H9 (cell line): Measurements from ENCODE around the gene SRSF4. TPM values are rescaled to one million over a fixed set of nuclear protein-coding genes. Genes with fewer than 3 reads are reported as not detected.
A peak's percentile ranks its signal among the peaks of the same experiment; 100 is the strongest.

Source experiments
- DNase-seq: peaks from one replicate; pipeline ENCODE4 v3.0.0-alpha.2; 2017
- H2AFZ ChIP-seq: one replicate; pipeline ENCODE4 v1.6.1; 2013; ENCODE audit warnings: mild to moderate bottlenecking, low read length, control low read depth, moderate library complexity
- H2AK5ac ChIP-seq: 2 replicates; pipeline ENCODE4 v1.6.1; 2013; ENCODE audit warnings: low read length, control low read depth, mixed read lengths; ENCODE audit not compliant: insufficient read length
- H2BK120ac ChIP-seq: one replicate; pipeline ENCODE4 v1.6.1; 2013; ENCODE audit warnings: low read depth, mild to moderate bottlenecking, low read length, control low read depth, inconsistent platforms; ENCODE audit not compliant: poor library complexity, severe bottlenecking
- H2BK12ac ChIP-seq: 2 replicates; pipeline ENCODE4 v1.6.1; 2013; ENCODE audit warnings: low read length, control low read depth, mixed read lengths, low read depth; ENCODE audit not compliant: insufficient read length
- H2BK15ac ChIP-seq: 2 replicates; pipeline ENCODE4 v1.6.1; 2013; ENCODE audit warnings: low read depth, low read length, control low read depth
- H2BK20ac ChIP-seq: one replicate; pipeline ENCODE4 v1.6.1; 2013; ENCODE audit warnings: low read depth, mild to moderate bottlenecking, low read length, control low read depth, inconsistent platforms; ENCODE audit not compliant: poor library complexity, severe bottlenecking
- H2BK5ac ChIP-seq: 2 replicates; pipeline ENCODE4 v1.6.1; 2013; ENCODE audit warnings: low read length, control low read depth, mixed read lengths; ENCODE audit not compliant: insufficient read length
- H3K14ac ChIP-seq: 2 replicates; pipeline ENCODE4 v1.6.1; 2013; ENCODE audit warnings: low read length, control low read depth; ENCODE audit not compliant: insufficient read depth
- H3K18ac ChIP-seq: 2 replicates; pipeline ENCODE4 v1.6.1; 2013; ENCODE audit warnings: low read depth, mild to moderate bottlenecking, mixed read lengths, low read length, control low read depth; ENCODE audit not compliant: insufficient read length
- H3K23ac ChIP-seq: 2 replicates; pipeline ENCODE4 v1.6.1; 2013; ENCODE audit warnings: low read length, control low read depth, mixed read lengths, low read depth; ENCODE audit not compliant: insufficient read length
- H3K23me2 ChIP-seq: 2 replicates; pipeline ENCODE4 v1.6.1; 2013; ENCODE audit warnings: low read depth, mild to moderate bottlenecking, mixed read lengths, low read length, control low read depth; ENCODE audit not compliant: insufficient read length, poor library complexity, severe bottlenecking
- H3K27ac ChIP-seq: 2 replicates; pipeline ENCODE4 v1.5.1; 2013; ENCODE audit warnings: low read length, control low read depth, mixed read lengths, low read depth; ENCODE audit not compliant: insufficient read length
- H3K27me3 ChIP-seq: 2 replicates; pipeline ENCODE4 v1.6.1; 2013; ENCODE audit warnings: low read length, control low read depth, inconsistent platforms; ENCODE audit not compliant: insufficient read depth
- H3K4ac ChIP-seq: 2 replicates; pipeline ENCODE4 v1.6.1; 2013; ENCODE audit warnings: low read depth, mild to moderate bottlenecking, control low read depth, inconsistent platforms, low read length, moderate library complexity
- H3K4me1 ChIP-seq: 2 replicates; pipeline ENCODE4 v1.6.1; 2013; ENCODE audit warnings: low read length, control low read depth, inconsistent platforms; ENCODE audit not compliant: insufficient read depth
- H3K4me2 ChIP-seq: 2 replicates; pipeline ENCODE4 v1.6.1; 2013; ENCODE audit warnings: low read length, control low read depth, mixed read lengths; ENCODE audit not compliant: insufficient read length, insufficient read depth
- H3K56ac ChIP-seq: 2 replicates; pipeline ENCODE4 v1.6.1; 2013; ENCODE audit warnings: low read depth, mild to moderate bottlenecking, mixed read lengths, low read length, control low read depth; ENCODE audit not compliant: insufficient read length
- H3K79me1 ChIP-seq: 2 replicates; pipeline ENCODE4 v1.6.1; 2013; ENCODE audit warnings: low read depth, mild to moderate bottlenecking, moderate library complexity, low read length, control low read depth, inconsistent platforms; ENCODE audit not compliant: insufficient read depth, poor library complexity, severe bottlenecking
- H3K79me2 ChIP-seq: 2 replicates; pipeline ENCODE4 v1.6.1; 2013; ENCODE audit warnings: low read length, control low read depth, inconsistent platforms; ENCODE audit not compliant: insufficient read depth
- H3K9ac ChIP-seq: 2 replicates; pipeline ENCODE4 v1.6.1; 2013; ENCODE audit warnings: low read length, control low read depth, mixed read lengths; ENCODE audit not compliant: insufficient read length; ENCODE audit errors: extremely low read depth
- H3K9me3 ChIP-seq: one replicate; pipeline ENCODE4 v1.6.1; 2013; ENCODE audit warnings: low read depth, low read length, inconsistent platforms; ENCODE audit not compliant: control insufficient read depth
- H3T11ph ChIP-seq: one replicate; pipeline ENCODE4 v1.6.1; 2013; ENCODE audit warnings: mild to moderate bottlenecking, low read length, control low read depth, inconsistent platforms
- H4K20me1 ChIP-seq: one replicate; pipeline ENCODE4 v1.6.1; 2013; ENCODE audit not compliant: control insufficient read depth, insufficient read length, insufficient read depth
- H4K5ac ChIP-seq: 2 replicates; pipeline ENCODE4 v1.6.1; 2013; ENCODE audit warnings: low read depth, mild to moderate bottlenecking, mixed read lengths, low read length, control low read depth; ENCODE audit not compliant: insufficient read length
- H4K8ac ChIP-seq: replicated peaks from 2 replicates; pipeline ENCODE4 v1.6.1; 2013; ENCODE audit warnings: low read length, control low read depth, mixed read lengths, low read depth; ENCODE audit not compliant: insufficient read length
- H4K91ac ChIP-seq: 2 replicates; pipeline ENCODE4 v1.6.1; 2013; ENCODE audit warnings: low read depth, mild to moderate bottlenecking, moderate library complexity, mixed read lengths, low read length, control low read depth; ENCODE audit not compliant: insufficient read length
- H3K27ac Mint-ChIP-seq, 3 experiments: 2 replicates in 2 of 3; 3 replicates in 1 of 3; pipeline ENCODE4 v1.8.0; 2020 to 2021; ENCODE audit warnings: mixed read lengths in 3 of 3, mild to moderate bottlenecking in 1 of 3, moderate library complexity in 1 of 3
- H3K27me3 Mint-ChIP-seq: 2 replicates; pipeline ENCODE4 v1.8.0; 2021; ENCODE audit warnings: low read depth, mild to moderate bottlenecking, moderate library complexity, mixed read lengths
- H3K36me3 Mint-ChIP-seq, 3 experiments: 2 replicates in 2 of 3; 3 replicates in 1 of 3; pipeline ENCODE4 v1.8.0; 2020 to 2021; ENCODE audit warnings: low read depth in 3 of 3, mixed read lengths in 3 of 3; ENCODE audit not compliant: insufficient read depth in 1 of 3
- H3K4me1 Mint-ChIP-seq, 2 experiments: 2 replicates each; pipeline ENCODE4 v1.8.0; 2020; ENCODE audit warnings: mixed read lengths in 2 of 2
- H3K4me3 Mint-ChIP-seq, 2 experiments: 2 replicates in 1 of 2; 3 replicates in 1 of 2; pipeline ENCODE4 v1.8.0; 2020 to 2021; ENCODE audit warnings: mild to moderate bottlenecking in 2 of 2, mixed read lengths in 2 of 2, moderate library complexity in 1 of 2
- H3K9me3 Mint-ChIP-seq, 2 experiments: 2 replicates in 1 of 2; 3 replicates in 1 of 2; pipeline ENCODE4 v1.8.0; 2020; ENCODE audit warnings: mild to moderate bottlenecking in 2 of 2, mixed read lengths in 2 of 2, moderate library complexity in 1 of 2
- WGBS: extraction: QIAGEN DNeasy Blood & Tissue Kit; methylation state at CpG from one replicate; pipeline ENCODE4 v1.1.7; 2013; ENCODE audit warnings: missing lambda C conversion rate, low lambda C conversion rate, mixed read lengths; ENCODE audit not compliant: insufficient read length; ENCODE audit errors: extremely low coverage; 5-methylcytosine and 5-hydroxymethylcytosine counted together
- total RNA-seq: library from RNA; stranded (reverse); gene quantifications from 2 replicates; pipeline ENCODE4 v1.2.1, GENCODE V29; 2021
- TF ChIP-seq, protein P1 (sequence below): fragments of 200-600 bp; sonication (generic); conservative IDR thresholded peaks from 3 replicates; pipeline ENCODE4 v1.8.0; 2021; ENCODE audit warnings: antibody characterized with exemption, mild to moderate bottlenecking

The SRSF4 gene
- total RNA-seq, 1 experiment from 2014 or later = 90.6 TPM

DNA sequence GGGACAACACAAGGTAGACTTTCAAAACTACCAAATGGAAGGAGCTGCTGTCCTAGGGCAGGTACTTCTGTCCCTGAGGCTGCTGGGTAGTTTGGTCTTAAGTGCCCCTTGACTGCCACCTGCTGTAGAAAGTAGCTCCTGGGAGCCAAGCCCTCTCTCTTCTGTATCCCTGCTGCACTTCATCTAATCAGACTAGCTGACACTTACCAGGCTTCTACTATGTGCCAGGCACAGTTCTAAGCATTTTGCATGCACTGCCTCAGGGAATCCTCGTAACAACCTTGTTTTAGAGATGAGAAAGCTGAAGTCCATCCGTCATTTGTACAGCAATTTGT is 15.9 kb upstream of the SRSF4 start:
- no peak overlapping the region for H3K27ac Mint-ChIP-seq
- Histone ChIP-seq H3K9ac (no peak overlapping the region), H2BK20ac (no peak overlapping the region), H2BK12ac (no peak overlapping the region), H3K9me3 (no peaks in the 10 kb centered on the region), H3K27me3 (no peaks in the 10 kb centered on the region), H3K79me2 (no peaks in the 10 kb centered on the region), H3K18ac (no peak overlapping the region), H3K79me1 (no peaks in the 10 kb centered on the region), H3K4ac (no peak overlapping the region), H2BK5ac (no peak overlapping the region), H3K27ac (no peak overlapping the region), H3K56ac (no peak overlapping the region), H2AFZ (no peak overlapping the region), H3T11ph (no peak overlapping the region), H3K4me1 (peaks cover 3% of the 10 kb centered on the region; the same call in 1 of the 2 replicates), H2AK5ac (no peak overlapping the region), H4K5ac (no peak overlapping the region), H4K8ac (no peak overlapping the region), H4K20me1 (no peaks in the 10 kb centered on the region), H3K14ac (no peak overlapping the region), H3K23me2 (no peaks in the 10 kb centered on the region), H3K4me2 (no peak overlapping the region), H3K23ac (no peak overlapping the region), H2BK15ac (no peak overlapping the region), H4K91ac (no peak overlapping the region), H2BK120ac (no peak overlapping the region)
- H3K27me3 Mint-ChIP-seq = no peaks in the 10 kb centered on the region
- peak; percentile 72 for DNase-seq
- no peak overlapping the region for H3K4me3 Mint-ChIP-seq
- H3K36me3 Mint-ChIP-seq = peaks cover 16 to 53% (median 52%) of the 10 kb centered on the region in 3 experiments; a peak in 6 of 7 replicates
- no CpG with 5 or more reads among the region's 2 CpGs for WGBS
- TF ChIP-seq, protein P1, sequence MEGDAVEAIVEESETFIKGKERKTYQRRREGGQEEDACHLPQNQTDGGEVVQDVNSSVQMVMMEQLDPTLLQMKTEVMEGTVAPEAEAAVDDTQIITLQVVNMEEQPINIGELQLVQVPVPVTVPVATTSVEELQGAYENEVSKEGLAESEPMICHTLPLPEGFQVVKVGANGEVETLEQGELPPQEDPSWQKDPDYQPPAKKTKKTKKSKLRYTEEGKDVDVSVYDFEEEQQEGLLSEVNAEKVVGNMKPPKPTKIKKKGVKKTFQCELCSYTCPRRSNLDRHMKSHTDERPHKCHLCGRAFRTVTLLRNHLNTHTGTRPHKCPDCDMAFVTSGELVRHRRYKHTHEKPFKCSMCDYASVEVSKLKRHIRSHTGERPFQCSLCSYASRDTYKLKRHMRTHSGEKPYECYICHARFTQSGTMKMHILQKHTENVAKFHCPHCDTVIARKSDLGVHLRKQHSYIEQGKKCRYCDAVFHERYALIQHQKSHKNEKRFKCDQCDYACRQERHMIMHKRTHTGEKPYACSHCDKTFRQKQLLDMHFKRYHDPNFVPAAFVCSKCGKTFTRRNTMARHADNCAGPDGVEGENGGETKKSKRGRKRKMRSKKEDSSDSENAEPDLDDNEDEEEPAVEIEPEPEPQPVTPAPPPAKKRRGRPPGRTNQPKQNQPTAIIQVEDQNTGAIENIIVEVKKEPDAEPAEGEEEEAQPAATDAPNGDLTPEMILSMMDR = peak; percentile 70
- no peaks in the 10 kb centered on the region for H3K9me3 Mint-ChIP-seq
- peaks cover 3 to 8% of the 10 kb centered on the region in 2 experiments for H3K4me1 Mint-ChIP-seq
